AG04449 (cell line): Measurements from ENCODE around the gene XAGE5.
"Not testable (repeated sequence)": the region's sequence is repeated elsewhere in the genome, so short reads cannot be mapped to it uniquely, and the experiment has no call there.

Experiments
- CTCF ChIA-PET: fragments of 350-600 bp; formaldehyde crosslinking; extraction: SDS; loops from one replicate; lab custom pipeline; 2021; ENCODE audit warnings: antibody characterized with exemption; lab: Yijun Ruan, JAX
- POLR2A ChIA-PET: fragments of 400-600, 350-600 bp; formaldehyde crosslinking; extraction: SDS; loops from one replicate; lab custom pipeline; 2020; ENCODE audit warnings: antibody characterized with exemption, inconsistent platforms; lab: Yijun Ruan, JAX
- DNase-seq: peaks from one replicate; pipeline ENCODE4 v3.0.0-alpha.2; 2010; ENCODE audit warnings: low read depth, low spot score
- H3K4me3 ChIP-seq: 2 replicates; pipeline ENCODE4 v1.5.1; 2011; ENCODE audit warnings: low read depth, mild to moderate bottlenecking, control low read depth, low read length
- TF ChIP-seq, protein P1 (sequence below): IDR thresholded peaks from one replicate; pipeline ENCODE4 v1.5.1; 2011; ENCODE audit warnings: mild to moderate bottlenecking, moderate library complexity, low read length, control low read depth, inconsistent platforms; ENCODE audit not compliant: insufficient read depth; ENCODE audit errors: missing control alignments

XAGE5 gene

GRCh38 chrX:52811065-52811625, at the start of gene XAGE5:
TSS of gene XAGE5 (plus strand) at chrX:52811287. CDS start at chrX:52812567, 1,280 bp downstream.
- TF ChIP-seq, protein P1, sequence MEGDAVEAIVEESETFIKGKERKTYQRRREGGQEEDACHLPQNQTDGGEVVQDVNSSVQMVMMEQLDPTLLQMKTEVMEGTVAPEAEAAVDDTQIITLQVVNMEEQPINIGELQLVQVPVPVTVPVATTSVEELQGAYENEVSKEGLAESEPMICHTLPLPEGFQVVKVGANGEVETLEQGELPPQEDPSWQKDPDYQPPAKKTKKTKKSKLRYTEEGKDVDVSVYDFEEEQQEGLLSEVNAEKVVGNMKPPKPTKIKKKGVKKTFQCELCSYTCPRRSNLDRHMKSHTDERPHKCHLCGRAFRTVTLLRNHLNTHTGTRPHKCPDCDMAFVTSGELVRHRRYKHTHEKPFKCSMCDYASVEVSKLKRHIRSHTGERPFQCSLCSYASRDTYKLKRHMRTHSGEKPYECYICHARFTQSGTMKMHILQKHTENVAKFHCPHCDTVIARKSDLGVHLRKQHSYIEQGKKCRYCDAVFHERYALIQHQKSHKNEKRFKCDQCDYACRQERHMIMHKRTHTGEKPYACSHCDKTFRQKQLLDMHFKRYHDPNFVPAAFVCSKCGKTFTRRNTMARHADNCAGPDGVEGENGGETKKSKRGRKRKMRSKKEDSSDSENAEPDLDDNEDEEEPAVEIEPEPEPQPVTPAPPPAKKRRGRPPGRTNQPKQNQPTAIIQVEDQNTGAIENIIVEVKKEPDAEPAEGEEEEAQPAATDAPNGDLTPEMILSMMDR = no peak
- CTCF ChIA-PET = no interaction called here
- no peak within 1 kb of the TSS for H3K4me3 ChIP-seq
- DNase-seq = no peak
- POLR2A ChIA-PET = no interaction called here

DNA sequence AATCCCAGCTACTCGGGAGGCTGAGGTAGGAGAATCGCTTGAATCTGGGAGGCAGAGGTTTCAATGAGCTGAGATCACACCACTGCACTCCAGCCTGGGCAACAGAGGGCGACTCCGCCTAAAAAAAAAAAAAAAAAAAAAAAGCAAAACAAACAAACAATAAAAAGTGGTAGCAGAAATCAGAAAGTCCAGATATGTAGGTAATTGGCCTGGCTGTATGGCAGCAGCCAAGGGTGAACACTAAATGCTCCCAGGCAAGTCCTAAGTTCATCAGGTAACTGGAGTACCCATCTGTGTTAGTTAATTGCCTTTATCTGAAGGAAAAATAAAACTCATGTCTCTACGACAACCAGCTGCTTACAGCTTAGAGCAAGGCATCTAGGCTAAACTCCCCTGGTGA, 45.1 kb upstream of the XAGE5 start:
- POLR2A ChIA-PET, DNase-seq, CTCF ChIA-PET, H3K4me3 ChIP-seq: not testable (repeated sequence)

DNA sequence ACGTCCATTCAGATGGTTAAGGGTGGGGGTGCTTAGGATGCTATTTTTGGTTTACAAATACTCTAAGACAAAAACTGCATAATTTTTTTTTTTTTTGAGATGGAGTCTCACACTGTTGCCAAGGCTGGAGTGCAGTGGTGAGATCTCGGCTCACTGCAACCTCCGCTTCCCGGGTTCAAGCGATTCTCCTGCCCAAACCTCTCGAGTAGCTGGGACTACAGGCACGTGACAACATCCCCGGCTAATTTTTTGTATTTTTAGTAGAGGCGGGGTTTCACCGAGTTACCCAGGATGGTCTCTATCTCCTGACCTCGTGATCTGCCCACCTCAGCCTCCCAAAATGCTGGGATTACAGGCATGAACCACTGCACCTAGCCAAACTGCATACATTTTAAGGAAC, 37.6 kb upstream of the XAGE5 start:
- CTCF ChIA-PET, POLR2A ChIA-PET, DNase-seq, H3K4me3 ChIP-seq: not testable (repeated sequence)

- DNase-seq, POLR2A ChIA-PET, CTCF ChIA-PET, H3K4me3 ChIP-seq: not testable (repeated sequence)
Measured at GRCh38 chrX:52797327-52797726, 13.8 kb upstream of the XAGE5 start, which contains the start of gene SPANXN5. TSS of gene SPANXN5 (minus strand) at chrX:52797427. CDS start at chrX:52797348, 79 bp downstream.

GRCh38 chrX:52804876-52805275, 6.2 kb upstream of the XAGE5 start:
- POLR2A ChIA-PET, CTCF ChIA-PET: not testable (repeated sequence)

GRCh38 chrX:52819788-52820187, 8.7 kb downstream of the XAGE5 start:
- ChIA-PET POLR2A (no interaction called here), CTCF (no interaction called here)
- TF ChIP-seq, protein P1 = no peak
- no peak overlapping the region for H3K4me3 ChIP-seq
- no peak for DNase-seq

More at GRCh38 chrX:52804876-52805275, 6.2 kb upstream of the XAGE5 start:
- H3K4me3 ChIP-seq, DNase-seq: not testable (repeated sequence)

DNA sequence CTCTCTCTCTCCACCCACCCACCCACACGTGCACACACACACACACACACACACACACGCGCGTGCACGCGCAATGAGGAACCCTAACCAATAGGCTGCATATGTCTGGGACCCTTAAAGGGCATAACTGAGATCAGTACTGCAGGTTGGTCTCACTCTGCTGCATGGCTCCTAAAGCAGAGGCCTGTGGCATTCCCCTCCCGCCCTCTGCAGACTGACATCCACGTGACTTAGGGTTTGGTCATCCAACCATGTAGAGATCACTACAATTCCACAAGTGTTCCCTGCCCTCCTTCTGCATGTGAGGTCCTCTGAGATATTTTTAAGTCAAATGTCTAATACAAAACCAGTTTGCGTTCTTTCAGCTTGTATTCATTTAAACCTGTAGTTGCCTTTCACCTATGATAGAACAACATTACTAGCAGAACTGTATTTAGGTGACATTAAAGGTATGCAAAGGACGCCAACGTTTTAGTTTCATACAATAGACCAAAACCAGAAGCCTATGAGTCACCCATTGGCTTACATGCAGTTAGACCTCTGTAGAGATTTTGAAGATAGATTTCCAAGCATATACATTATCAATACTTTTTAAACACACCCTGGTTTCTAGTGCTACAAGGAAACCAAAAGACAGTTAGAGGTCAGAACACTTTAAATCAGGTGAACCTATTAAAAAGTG, 10.1 kb downstream of the XAGE5 start:
- POLR2A ChIA-PET = no interaction called here
- DNase-seq = no peak
- H3K4me3 ChIP-seq = no peak overlapping the region
- CTCF ChIA-PET = no interaction called here
- TF ChIP-seq, protein P1 = no peak

GRCh38 chrX:52824608-52825007, 13.5 kb downstream of the XAGE5 start:
- H3K4me3 ChIP-seq = no peak overlapping the region
- TF ChIP-seq, protein P1 = no peak
- no peak for DNase-seq
- ChIA-PET POLR2A (no interaction called here), CTCF (no interaction called here)
